GM18868 (cell line): Measurements from ENCODE around the gene SH2D5.

ENCODE experiments used
- ATAC-seq: cut with Tn5 transposase; IDR thresholded peaks from one replicate; pipeline ENCODE4 v1.9.1; 2021; ENCODE audit warnings: mild to moderate bottlenecking, moderate library complexity; ENCODE audit not compliant: unreplicated experiment

The SH2D5 gene

GRCh38 chr1:20732588-20733359, at the start of gene SH2D5:
SH2D5 (minus strand) TSS chr1:20732703; CDS start chr1:20728044, 4,659 bp downstream.
- peak; percentile 69 for ATAC-seq

- ATAC-seq = no peak
Measured at GRCh38 chr1:20775700-20776099, 43.2 kb upstream of the SH2D5 start.

GRCh38 chr1:20771780-20772179, 39.3 kb upstream of the SH2D5 start:
- no peak for ATAC-seq

GRCh38 chr1:20770314-20771087, 38.0 kb upstream of the SH2D5 start:
- ATAC-seq = no peak

GRCh38 chr1:20767271-20767670, 34.8 kb upstream of the SH2D5 start:
- ATAC-seq = no peak

- no peak for ATAC-seq
Measured at GRCh38 chr1:20763417-20763816, 30.9 kb upstream of the SH2D5 start.

- ATAC-seq = no peak
Measured at GRCh38 chr1:20760322-20760721, 27.8 kb upstream of the SH2D5 start.

GRCh38 chr1:20753589-20753988, 21.1 kb upstream of the SH2D5 start:
- ATAC-seq = no peak

- no peak for ATAC-seq
Measured at GRCh38 chr1:20751462-20751990, 19.0 kb upstream of the SH2D5 start.

GRCh38 chr1:20742671-20743070, 10.2 kb upstream of the SH2D5 start:
- ATAC-seq = no peak

GRCh38 chr1:20740781-20741180, 8.3 kb upstream of the SH2D5 start:
- ATAC-seq = no peak

GRCh38 chr1:20739225-20739624, 6.7 kb upstream of the SH2D5 start:
- ATAC-seq = no peak

GRCh38 chr1:20735581-20736111, 3.1 kb upstream of the SH2D5 start:
- no peak for ATAC-seq

GRCh38 chr1:20733360-20733975, 965 bp upstream of the SH2D5 start:
- ATAC-seq = peak; percentile 9

- peak; percentile 52 for ATAC-seq
Measured at GRCh38 chr1:20732071-20732587, 374 bp downstream of the SH2D5 start.

GRCh38 chr1:20731057-20731991, 1.2 kb downstream of the SH2D5 start:
- no peak for ATAC-seq

GRCh38 chr1:20730690-20731056, 1.8 kb downstream of the SH2D5 start:
- ATAC-seq = no peak

- no peak for ATAC-seq
Measured at GRCh38 chr1:20729990-20730689, 2.4 kb downstream of the SH2D5 start.

GRCh38 chr1:20729155-20729931, 3.2 kb downstream of the SH2D5 start:
- ATAC-seq = no peak
